Right lobe of liver (tissue), 6 donors: ENCODE results near the gene LCN10. TPM values are rescaled to one million over a fixed set of nuclear protein-coding genes. Genes with fewer than 3 reads are reported as not detected.
A peak's percentile ranks its signal among the peaks of the same experiment; 100 is the strongest.
"Not testable (repeated sequence)": the region's sequence is repeated elsewhere in the genome, so short reads cannot be mapped to it uniquely, and the experiment has no call there.

ENCODE experiments used
- ATAC-seq, 4 donors: fragments of 200-7000 bp; cut with Tn5 transposase; one replicate each; pipeline ENCODE4 v1.9.1; 2020; ENCODE audit warnings: mild to moderate bottlenecking in 4 of 4, moderate library complexity in 4 of 4
- DNase-seq, 3 donors: peaks; one replicate each; pipeline ENCODE4 v3.0.0-alpha.2; 2020
- H3K27ac ChIP-seq, 3 donors: fragments of 200-600 bp; one replicate each; pipeline ENCODE4 v1.8.0; 2022
- H3K27me3 ChIP-seq, 2 donors: fragments of 200-600 bp; one replicate each; pipeline ENCODE4 v1.8.0; 2022
- H3K36me3 ChIP-seq, 4 donors: fragments of 200-600 bp; sonication (generic) in 1 of 4; one replicate each; pipeline versions ENCODE4 v1.5.1 to v1.8.0; 2017 to 2022; ENCODE audit warnings: control low read depth in 1 of 4
- H3K4me1 ChIP-seq, 4 donors: fragments of 200-600 bp; sonication (generic) in 1 of 4; one replicate each; pipeline versions ENCODE4 v1.5.1 to v1.8.0; 2017 to 2022; ENCODE audit warnings: control low read depth in 1 of 4
- H3K4me3 ChIP-seq, 3 donors: fragments of 200-600 bp; one replicate each; pipeline ENCODE4 v1.8.0; 2022
- H3K9me3 ChIP-seq, 4 donors: fragments of 200-600 bp; sonication (generic) in 1 of 4; one replicate each; pipeline versions ENCODE4 v1.5.1 to v1.8.0; 2017 to 2022; ENCODE audit warnings: control low read depth in 1 of 4
- POLR2A ChIP-seq: fragments of 450-650 bp; IDR thresholded peaks from one replicate; pipeline ENCODE4 v1.6.1; 2017; ENCODE audit warnings: antibody characterized with exemption, mild to moderate bottlenecking
- WGBS: methylation state at CpG from one replicate; pipeline ENCODE4 v1.1.6; 2018; ENCODE audit warnings: low coverage, low lambda C conversion rate; ENCODE audit not compliant: insufficient coverage; ENCODE audit errors: missing lambda C conversion rate; 5-methylcytosine and 5-hydroxymethylcytosine counted together
- intact Hi-C, 2 donors: fragments of 100-400 bp; cut with DNase I; formaldehyde crosslinking; loops; one replicate each; pipeline versions ENCODE4 v1.11.2 to v1.14.1; 2022
- total RNA-seq, 6 experiments: library from RNA; depleted of rRNA in 2 of 6; stranded (reverse); fragments of >200 nt in 2 of 6; fragmentation: NEBNext Ultra II Directional in 3 of 6; extraction: Animal tissue kit (Norgen Biotek cat#: 25700) in 3 of 6; gene quantifications; one replicate each; pipeline versions ENCODE4 v1.1.0 to v1.2.4, GENCODE V29; 2016 to 2023
- TF ChIP-seq, protein P1 (sequence below), 4 donors: fragments of 200-600 bp in 3 of 4; fragments of 450-650 bp in 1 of 4; IDR thresholded peaks; one replicate each; pipeline versions ENCODE4 v1.5.1 to v1.8.0; 2016 to 2022; ENCODE audit warnings: antibody characterized with exemption in 4 of 4, mild to moderate bottlenecking in 2 of 4
- donor health status: DM: no; HTN: yes; CAD: no.
- donor health status: DM: no; HTN: no; CAD: no.
- donor health status: DM: no; HTN: no; CAD: no.
- donor health status: DM: no; HTN: yes; CAD: no.
- donor health status: DM: no; HTN: yes; CAD: no.

LCN10 gene
- total RNA-seq, 6 experiments from 2014 or later: 0.23 to 0.81 (median 0.32) TPM; not detected in 2

DNA sequence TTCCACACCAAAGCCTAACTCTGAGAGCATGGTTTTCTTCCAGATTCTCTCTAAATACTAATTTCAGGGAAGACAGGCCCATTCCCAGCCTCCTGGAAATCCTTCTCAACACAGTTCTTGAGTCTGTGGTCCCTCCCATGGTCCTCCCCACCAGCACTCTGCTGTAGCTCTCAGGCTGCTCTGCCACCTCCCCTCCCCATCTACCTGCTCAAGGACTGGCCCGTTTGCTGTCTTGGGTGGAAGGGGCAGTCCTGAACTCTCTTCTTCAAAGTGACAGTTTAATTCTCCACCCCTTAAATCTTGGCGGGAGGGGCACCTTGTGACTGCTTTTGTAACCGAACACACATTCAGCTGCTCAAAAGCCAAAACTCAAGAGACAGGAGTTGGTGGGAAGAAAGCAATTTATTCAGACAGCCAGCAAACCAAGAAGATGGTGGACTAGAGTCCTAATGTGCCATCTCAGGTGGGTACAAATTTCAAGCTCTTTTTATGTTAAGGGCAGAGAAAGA, 29.2 kb upstream of the LCN10 start:
- TF ChIP-seq, protein P1, sequence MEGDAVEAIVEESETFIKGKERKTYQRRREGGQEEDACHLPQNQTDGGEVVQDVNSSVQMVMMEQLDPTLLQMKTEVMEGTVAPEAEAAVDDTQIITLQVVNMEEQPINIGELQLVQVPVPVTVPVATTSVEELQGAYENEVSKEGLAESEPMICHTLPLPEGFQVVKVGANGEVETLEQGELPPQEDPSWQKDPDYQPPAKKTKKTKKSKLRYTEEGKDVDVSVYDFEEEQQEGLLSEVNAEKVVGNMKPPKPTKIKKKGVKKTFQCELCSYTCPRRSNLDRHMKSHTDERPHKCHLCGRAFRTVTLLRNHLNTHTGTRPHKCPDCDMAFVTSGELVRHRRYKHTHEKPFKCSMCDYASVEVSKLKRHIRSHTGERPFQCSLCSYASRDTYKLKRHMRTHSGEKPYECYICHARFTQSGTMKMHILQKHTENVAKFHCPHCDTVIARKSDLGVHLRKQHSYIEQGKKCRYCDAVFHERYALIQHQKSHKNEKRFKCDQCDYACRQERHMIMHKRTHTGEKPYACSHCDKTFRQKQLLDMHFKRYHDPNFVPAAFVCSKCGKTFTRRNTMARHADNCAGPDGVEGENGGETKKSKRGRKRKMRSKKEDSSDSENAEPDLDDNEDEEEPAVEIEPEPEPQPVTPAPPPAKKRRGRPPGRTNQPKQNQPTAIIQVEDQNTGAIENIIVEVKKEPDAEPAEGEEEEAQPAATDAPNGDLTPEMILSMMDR (IDR thresholded peaks at IDR 0.05): no peak
- TF ChIP-seq POLR2A: no peak
- Histone ChIP-seq H3K4me3 (no peak overlapping the region), H3K4me1 (no peaks in the 10 kb centered on the region), H3K27me3 (no peaks in the 10 kb centered on the region), H3K27ac (no peak overlapping the region), H3K9me3 (no peaks in the 10 kb centered on the region), H3K36me3 (no peaks in the 10 kb centered on the region)
- intact Hi-C loops: loop anchor here in 1 of 2 donors (10.0 kb wide), 1 partner anchor 263 kb away; the partner anchor contains the start of gene FUT7
- 81% methylated on average over 3 of the region's 3 CpGs for WGBS
- ATAC-seq: no peak
- DNase-seq: no peak

DNA sequence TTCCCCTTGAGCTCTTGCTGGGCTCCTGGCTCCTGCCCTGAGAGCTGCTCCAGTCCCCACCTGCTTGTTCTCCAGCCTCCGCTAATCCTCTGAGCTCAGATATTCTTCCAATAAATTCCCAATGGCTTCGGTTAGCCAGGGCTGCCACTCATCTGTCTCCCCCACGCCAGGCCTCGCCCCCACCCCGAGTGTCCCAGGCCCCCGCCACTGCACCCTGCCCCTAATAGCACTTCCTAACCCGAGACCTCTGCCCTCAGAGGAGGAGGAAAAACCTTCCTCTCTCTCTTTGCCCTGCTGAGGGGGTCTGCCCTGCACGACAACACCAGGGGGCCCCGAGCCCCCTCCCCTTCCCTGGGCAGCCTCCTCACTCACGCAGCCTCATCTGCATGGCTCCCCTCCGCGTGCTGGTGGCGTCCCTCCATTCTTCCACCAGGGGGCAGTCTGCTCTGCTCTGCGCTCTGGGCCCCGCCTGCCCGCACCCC, 27.0 kb upstream of the LCN10 start:
- intact Hi-C loops: loop anchor here in 1 of 2 donors (10.0 kb wide), 1 partner anchor 265 kb away; the partner anchor contains the start of gene FUT7
- H3K4me1 ChIP-seq: no peaks in the 10 kb centered on the region
- H3K36me3 ChIP-seq: no peaks in the 10 kb centered on the region
- no peaks in the 10 kb centered on the region for H3K9me3 ChIP-seq
- H3K27ac ChIP-seq: no peak overlapping the region
- TF ChIP-seq POLR2A: no peak
- TF ChIP-seq, protein P1 (IDR thresholded peaks at IDR 0.05): peak in 3 of 4 donors; percentile 28 to 46 (median 39)
- no peak overlapping the region for H3K4me3 ChIP-seq
- H3K27me3 ChIP-seq: no peaks in the 10 kb centered on the region
- 26% methylated on average over 9 of the region's 16 CpGs for WGBS
- ATAC-seq: peak; percentile 38 to 71 (median 67)
- peak in 1 of 3 donors; percentile 58 for DNase-seq

DNA sequence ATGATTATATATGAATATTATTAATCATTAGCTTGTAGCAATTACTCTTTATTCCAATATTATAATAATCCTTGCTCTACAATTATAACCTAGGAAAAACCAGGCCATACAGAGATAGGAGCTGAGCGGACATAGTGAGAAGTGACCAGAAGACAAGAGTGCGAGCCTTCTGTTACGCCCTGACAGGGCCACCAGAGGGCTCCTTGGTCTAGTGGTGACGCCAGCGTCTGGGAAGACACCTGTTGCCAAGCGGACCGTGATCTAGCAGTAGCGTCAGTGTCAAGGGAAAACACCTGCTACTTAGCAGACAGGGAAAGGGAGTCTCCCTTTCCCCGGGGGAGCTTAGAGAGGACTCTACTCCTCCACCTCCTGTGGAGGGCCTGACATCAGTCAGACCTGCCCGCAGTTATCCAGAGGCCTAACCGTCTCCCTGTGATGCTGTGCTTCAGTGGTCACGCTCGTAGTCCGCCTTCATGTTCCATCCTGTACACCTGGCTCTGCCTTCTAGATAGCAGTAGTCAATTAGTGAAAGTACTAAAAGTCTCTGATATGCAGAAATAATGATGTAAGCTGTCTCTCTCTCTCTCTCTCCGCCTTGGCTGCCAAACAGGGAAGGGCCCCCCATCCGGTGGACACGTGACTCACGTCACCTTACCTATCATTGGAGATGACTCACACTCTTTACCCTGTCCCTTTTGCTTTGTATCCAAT, 23.8 kb upstream of the LCN10 start:
- H3K27ac ChIP-seq, H3K9me3 ChIP-seq, H3K27me3 ChIP-seq, H3K36me3 ChIP-seq, intact Hi-C loops, H3K4me1 ChIP-seq, H3K4me3 ChIP-seq: not testable (repeated sequence)
- ATAC-seq (peak in 1 of 4 donors; percentile 16), DNase-seq (peak in 1 of 3 donors; percentile 78)
- TF ChIP-seq, protein P1 (IDR thresholded peaks at IDR 0.05): peak in 3 of 4 donors; percentile 31 to 68 (median 52)
- WGBS: 48% methylated on average over 7 of the region's 18 CpGs

DNA sequence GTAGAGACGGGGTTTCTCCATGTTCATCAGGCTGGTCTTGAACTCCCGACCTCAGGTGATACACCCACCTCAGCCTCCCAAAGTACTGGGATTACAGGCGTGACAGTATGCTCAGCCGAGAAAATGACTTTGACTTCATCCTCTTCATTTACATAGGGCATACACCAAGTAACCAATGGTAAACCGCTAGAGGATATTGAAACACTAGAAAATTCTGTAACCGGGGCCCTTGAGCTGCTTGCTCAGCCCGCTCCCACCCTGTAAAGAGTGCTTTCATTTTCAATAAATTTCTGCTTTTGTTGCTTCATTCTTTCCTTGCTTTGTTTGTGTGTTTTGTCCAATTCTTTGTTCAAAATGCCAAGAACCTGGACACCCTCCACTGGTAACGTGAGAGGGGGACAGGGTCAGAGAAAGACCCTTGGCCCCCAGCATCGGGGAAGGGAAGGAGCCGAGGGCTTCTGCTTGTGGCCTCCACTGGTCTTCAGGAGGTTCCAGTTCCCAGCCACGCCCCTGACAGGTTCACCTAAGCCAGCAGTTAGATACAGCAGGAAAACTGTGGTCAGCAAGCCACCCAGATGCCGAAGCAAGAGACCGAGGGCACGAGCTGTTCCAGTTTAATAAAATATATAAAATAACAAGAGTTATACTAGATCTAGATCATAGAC, 23.1 kb upstream of the LCN10 start:
- H3K36me3 ChIP-seq, intact Hi-C loops, H3K27ac ChIP-seq, DNase-seq, H3K4me1 ChIP-seq, H3K4me3 ChIP-seq, H3K27me3 ChIP-seq, H3K9me3 ChIP-seq, ATAC-seq: not testable (repeated sequence)
- 62% methylated on average over 13 of the region's 14 CpGs for WGBS

DNA sequence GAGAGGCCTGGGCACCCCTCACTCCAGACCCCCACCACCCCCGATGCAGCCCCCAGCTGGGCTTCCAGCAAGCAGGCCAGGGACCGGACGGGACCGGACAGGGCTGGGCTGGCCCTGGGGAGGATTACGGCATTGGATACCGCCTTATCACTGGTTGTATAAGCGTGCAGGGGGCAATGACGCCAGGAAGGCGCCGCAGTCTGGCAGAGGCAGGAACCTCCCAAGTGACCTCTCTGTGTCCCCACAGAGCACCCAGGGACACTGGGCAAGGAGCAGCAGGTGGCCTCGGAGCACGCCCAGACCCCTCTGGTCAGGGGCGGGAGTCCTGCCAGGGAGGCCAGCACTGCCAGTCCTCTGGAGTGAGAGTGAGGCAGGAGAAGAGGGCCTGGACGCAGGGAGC, 22.3 kb upstream of the LCN10 start:
- peak in 1 of 3 donors; percentile 53 for DNase-seq
- TF ChIP-seq, protein P1 (IDR thresholded peaks at IDR 0.05): no peak
- TF ChIP-seq POLR2A: no peak

More for the DNA sequence above, 22.3 kb upstream of the LCN10 start:
- Histone ChIP-seq H3K9me3 (no peaks in the 10 kb centered on the region), H3K27ac (no peak overlapping the region), H3K27me3 (no peaks in the 10 kb centered on the region), H3K4me3 (no peak overlapping the region), H3K4me1 (no peaks in the 10 kb centered on the region), H3K36me3 (no peaks in the 10 kb centered on the region)
- 71% methylated on average over 2 of the region's 14 CpGs for WGBS
- peak; percentile 25 to 60 (median 50) for ATAC-seq
- intact Hi-C loops: no loop called here
